Left colon (tissue), 2 donors: ENCODE measurements around the gene E2F1. TPM values are rescaled to one million over a fixed set of nuclear protein-coding genes. Genes with fewer than 3 reads are reported as not detected.

Experiments used
- ATAC-seq: fragments of 200-7000 bp; cut with Tn5 transposase; one replicate; pipeline ENCODE4 v1.9.1; 2020; ENCODE audit warnings: mild to moderate bottlenecking, moderate library complexity
- DNase-seq, 2 donors: peaks; one replicate each; pipeline ENCODE4 v3.0.0-alpha.2; 2020
- intact Hi-C, 2 donors: fragments of 100-400 bp; cut with DNase I in 1 of 2; cut with micrococcal nuclease in 1 of 2; formaldehyde crosslinking; loops; one replicate each; pipeline versions ENCODE4 v1.11.2 to v1.14.0; 2022; cut with DNase I, micrococcal nuclease
- total RNA-seq, 2 donors: library from RNA; stranded (reverse); fragmentation: NEBNext Ultra II Directional; extraction: Animal tissue kit (Norgen Biotek cat#: 25700); gene quantifications; one replicate each; pipeline ENCODE4 v1.2.1, GENCODE V29; 2021
- donor health status: DM: no; HTN: no; CAD: no.
- donor health status: DM: yes; HTN: yes; CAD: no.

Gene E2F1
- total RNA-seq, 2 donors from 2014 or later, result 2.6 to 5.9 TPM

GRCh38 chr20:33675136-33675959 lies 10.8 kb downstream of the E2F1 start:
- DNase-seq, result no peak
- ATAC-seq, result peak; percentile 49
- intact Hi-C loops, result no loop called here

GRCh38 chr20:33674294-33675135 lies 11.7 kb downstream of the E2F1 start, which contains the start of gene NECAB3:
TSS of gene NECAB3 (minus strand) at chr20:33674428. CDS start at chr20:33674352, 76 bp downstream.
- intact Hi-C loops, result no loop called here

GRCh38 chr20:33673410-33674293 lies 12.5 kb downstream of the E2F1 start:
- no peak for DNase-seq
- intact Hi-C loops, result no loop called here
- peak; percentile 23 for ATAC-seq

More at GRCh38 chr20:33674294-33675135, 11.7 kb downstream of the E2F1 start, which contains the start of gene NECAB3:
- peak; percentile 78 to 89 for DNase-seq
- peak; percentile 84 for ATAC-seq

GRCh38 chr20:33673114-33673409 lies 13.1 kb downstream of the E2F1 start:
- no peak for DNase-seq
- no peak for ATAC-seq
- intact Hi-C loops, result no loop called here

GRCh38 chr20:33672426-33673113 lies 13.6 kb downstream of the E2F1 start:
- DNase-seq, result no peak
- intact Hi-C loops, result no loop called here
- ATAC-seq, result no peak

- ATAC-seq (no peak), DNase-seq (no peak)
- intact Hi-C loops, result no loop called here
Observed at GRCh38 chr20:33671573-33672288, 14.5 kb downstream of the E2F1 start.

GRCh38 chr20:33670715-33671499 lies 15.3 kb downstream of the E2F1 start:
- intact Hi-C loops, result no loop called here
- no peak for DNase-seq
- no peak for ATAC-seq

- DNase-seq (no peak), ATAC-seq (no peak)
- intact Hi-C loops, result no loop called here
Observed at GRCh38 chr20:33669873-33670640, 16.1 kb downstream of the E2F1 start.

- DNase-seq (no peak), ATAC-seq (no peak)
- intact Hi-C loops, result no loop called here
Observed at GRCh38 chr20:33669224-33669623, 17.0 kb downstream of the E2F1 start.

GRCh38 chr20:33668466-33669155 lies 17.6 kb downstream of the E2F1 start:
- ATAC-seq, result no peak
- intact Hi-C loops, result no loop called here
- DNase-seq, result no peak

- ATAC-seq (peak; percentile 58), DNase-seq (peak; percentile 68 to 85)
- intact Hi-C loops, result no loop called here
Observed at GRCh38 chr20:33667676-33668465, 18.3 kb downstream of the E2F1 start.

GRCh38 chr20:33667245-33667675 lies 18.9 kb downstream of the E2F1 start:
- peak; percentile 38 for ATAC-seq
- intact Hi-C loops, result no loop called here
- peak; percentile 66 to 75 for DNase-seq

- intact Hi-C loops, result no loop called here
- ATAC-seq, result peak; percentile 71
- peak; percentile 98 to 99 for DNase-seq
Observed at GRCh38 chr20:33666293-33667244, 19.6 kb downstream of the E2F1 start, which contains the start of gene ACTL10. TSS of gene ACTL10 (plus strand) at chr20:33666943. CDS start at chr20:33667498, 555 bp downstream.

GRCh38 chr20:33664762-33665144 lies 21.4 kb downstream of the E2F1 start:
- DNase-seq, result no peak
- intact Hi-C loops, result no loop called here
- no peak for ATAC-seq
